GM10266 (cell line): Measurements from ENCODE around the gene ARPC4.

Source experiments
- DNase-seq: peaks from one replicate; pipeline ENCODE4 v3.0.0; 2012; ENCODE audit errors: extremely low spot score
- TF ChIP-seq, protein P1 (sequence below): IDR thresholded peaks from 2 replicates; pipeline ENCODE4 v1.5.1; 2012; ENCODE audit warnings: mild to moderate bottlenecking, low read depth; ENCODE audit not compliant: control insufficient read depth, insufficient read depth; ENCODE audit errors: missing control alignments

Gene ARPC4

DNA sequence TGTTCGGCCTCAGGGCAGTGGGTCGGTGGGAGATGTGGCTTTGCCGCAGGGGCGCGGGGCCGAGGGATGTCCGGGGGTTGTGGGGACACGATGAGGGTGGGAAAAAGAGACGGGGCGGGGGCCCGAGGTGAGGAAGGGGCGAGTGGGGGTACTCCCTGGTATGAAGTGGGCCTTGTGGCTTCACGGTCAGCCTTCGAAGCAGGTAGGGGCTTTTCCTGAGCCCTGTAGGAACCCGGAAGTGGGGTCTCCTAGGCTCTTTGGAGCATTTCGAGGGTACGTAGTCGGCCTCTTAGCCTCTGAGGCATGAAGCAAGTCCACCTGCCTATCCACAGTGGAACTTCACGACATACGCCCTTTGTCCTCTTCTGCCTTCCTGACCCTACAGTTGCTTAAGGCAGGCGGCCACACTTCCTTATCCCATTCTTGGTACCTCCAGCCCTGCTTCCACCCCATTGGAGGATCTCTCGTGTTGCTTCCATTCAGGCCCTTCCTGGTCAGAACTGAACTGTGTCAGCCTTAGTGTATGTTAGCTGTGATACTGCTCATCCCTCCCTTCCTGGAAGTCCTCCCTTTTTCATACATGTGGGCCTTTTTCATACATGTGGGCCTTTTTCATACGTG is 389 bp downstream of the ARPC4 start:
- peak; percentile 33 for DNase-seq

DNA sequence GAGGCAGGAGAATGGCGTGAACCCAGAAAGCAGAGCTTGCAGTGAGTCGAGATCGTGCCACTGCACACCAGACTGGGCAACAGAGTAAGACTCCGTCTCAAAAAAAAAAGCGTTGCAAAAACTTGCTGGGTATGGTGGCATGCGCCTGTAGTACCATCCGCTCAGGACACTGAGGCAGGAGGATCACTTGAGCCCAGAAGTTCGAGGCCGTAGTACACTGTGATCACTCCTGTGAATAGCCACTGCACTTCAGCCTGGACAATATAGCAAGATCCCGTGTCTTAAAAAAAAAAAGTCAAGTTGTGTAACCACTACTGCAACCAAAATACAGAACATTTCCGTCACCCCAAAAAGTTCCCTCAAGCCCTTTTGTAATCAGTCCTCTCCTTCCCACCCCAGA is 1.5 kb downstream of the ARPC4 start:
- TF ChIP-seq, protein P1, sequence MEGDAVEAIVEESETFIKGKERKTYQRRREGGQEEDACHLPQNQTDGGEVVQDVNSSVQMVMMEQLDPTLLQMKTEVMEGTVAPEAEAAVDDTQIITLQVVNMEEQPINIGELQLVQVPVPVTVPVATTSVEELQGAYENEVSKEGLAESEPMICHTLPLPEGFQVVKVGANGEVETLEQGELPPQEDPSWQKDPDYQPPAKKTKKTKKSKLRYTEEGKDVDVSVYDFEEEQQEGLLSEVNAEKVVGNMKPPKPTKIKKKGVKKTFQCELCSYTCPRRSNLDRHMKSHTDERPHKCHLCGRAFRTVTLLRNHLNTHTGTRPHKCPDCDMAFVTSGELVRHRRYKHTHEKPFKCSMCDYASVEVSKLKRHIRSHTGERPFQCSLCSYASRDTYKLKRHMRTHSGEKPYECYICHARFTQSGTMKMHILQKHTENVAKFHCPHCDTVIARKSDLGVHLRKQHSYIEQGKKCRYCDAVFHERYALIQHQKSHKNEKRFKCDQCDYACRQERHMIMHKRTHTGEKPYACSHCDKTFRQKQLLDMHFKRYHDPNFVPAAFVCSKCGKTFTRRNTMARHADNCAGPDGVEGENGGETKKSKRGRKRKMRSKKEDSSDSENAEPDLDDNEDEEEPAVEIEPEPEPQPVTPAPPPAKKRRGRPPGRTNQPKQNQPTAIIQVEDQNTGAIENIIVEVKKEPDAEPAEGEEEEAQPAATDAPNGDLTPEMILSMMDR = no peak
- DNase-seq = no peak

More for the DNA sequence above, 389 bp downstream of the ARPC4 start:
- TF ChIP-seq, protein P1 = no peak

DNA sequence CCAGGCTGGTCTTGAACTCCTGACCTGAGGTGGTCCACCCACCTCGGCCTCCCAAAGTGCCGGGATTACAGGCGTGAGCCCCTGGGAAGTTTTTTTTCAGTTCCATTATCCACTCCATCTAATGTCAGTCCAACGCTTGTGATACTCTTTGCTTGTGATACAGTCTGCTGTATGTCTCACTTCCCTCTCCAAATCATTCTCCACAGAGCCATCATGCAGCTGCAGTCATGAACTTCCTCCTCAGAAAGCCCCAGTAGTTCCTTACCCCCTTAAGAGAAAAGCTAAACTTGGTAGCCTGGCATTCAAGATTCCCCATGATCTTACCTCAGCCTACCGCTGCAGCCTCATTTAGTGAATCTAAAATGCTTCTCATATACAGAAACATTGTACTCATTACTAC is 2.3 kb downstream of the ARPC4 start:
- no peak for DNase-seq

DNA sequence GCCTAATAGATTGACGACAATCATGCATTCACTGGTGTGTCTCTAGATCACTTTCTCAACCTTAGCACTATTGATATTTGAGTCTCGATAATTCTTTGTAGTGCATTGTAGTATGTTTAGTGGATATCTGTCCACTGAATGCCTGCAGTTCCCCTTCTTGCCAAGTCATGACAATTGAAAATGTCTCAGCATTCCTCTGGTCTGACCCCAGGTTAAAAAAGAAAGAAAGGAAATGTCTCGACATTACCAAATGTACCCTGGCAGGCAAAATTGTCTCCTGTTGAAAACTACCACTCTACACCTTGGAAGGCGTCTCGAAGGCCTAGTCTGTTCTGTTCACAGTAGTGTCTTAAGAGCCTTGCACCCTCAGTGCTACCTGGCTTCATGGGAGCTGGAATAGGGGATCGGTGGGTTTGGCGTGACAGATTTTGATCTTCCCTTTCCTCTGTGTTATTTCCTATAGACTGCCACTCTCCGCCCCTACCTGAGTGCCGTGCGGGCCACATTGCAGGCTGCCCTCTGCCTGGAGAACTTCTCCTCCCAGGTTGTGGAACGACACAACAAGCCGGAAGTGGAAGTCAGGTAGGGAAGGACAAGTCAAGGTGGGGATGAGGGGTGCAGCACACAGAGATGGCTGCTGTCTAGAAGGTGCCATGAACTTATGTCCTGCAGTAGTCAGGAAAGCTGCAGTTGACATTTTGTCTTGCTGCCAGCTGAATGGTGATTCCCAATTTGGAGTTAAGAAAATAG is 4.5 kb downstream of the ARPC4 start:
- DNase-seq = no peak
- TF ChIP-seq, protein P1 = no peak

More for the DNA sequence above, 2.3 kb downstream of the ARPC4 start:
- TF ChIP-seq, protein P1 = no peak

DNA sequence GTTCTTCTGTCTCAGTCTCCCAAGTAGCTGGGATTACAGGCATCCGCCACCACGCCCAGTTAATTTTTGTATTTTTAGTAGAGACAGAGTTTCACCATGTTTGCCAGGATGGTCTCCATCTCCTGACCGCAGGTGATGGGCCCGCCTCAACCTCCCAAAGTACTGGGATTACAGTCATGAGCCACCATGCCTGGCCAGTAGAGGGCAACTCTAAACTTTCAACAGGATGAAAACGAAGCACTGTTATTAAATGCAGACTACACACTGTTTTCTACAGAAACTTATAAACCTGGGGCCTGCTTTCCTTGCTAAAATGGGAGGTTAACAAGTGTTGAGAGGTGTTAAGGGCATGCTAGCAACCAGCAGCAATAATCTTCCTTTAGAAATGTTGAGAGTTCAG is 7.6 kb downstream of the ARPC4 start:
- DNase-seq = no peak
- TF ChIP-seq, protein P1 = peak; percentile 32

DNA sequence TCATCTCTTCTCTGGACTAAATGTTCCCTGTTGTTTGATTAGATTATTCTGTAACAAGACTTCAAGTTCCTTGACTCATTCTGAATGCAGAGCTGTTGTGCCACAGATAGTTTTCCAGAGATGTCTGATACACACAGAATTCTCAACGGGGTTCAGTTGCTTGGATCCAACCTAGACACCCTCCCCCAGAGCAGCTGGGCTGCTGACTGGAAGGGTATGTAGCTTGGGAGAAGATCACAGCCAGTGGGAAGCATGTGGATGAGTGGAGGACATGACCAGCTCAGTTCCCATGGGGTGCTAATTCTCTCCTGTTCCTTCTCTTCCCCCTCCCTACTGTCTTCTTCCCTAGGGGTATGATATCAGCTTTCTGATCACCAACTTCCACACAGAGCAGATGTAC is 10.6 kb downstream of the ARPC4 start:
- TF ChIP-seq, protein P1 = no peak
- no peak for DNase-seq

DNA sequence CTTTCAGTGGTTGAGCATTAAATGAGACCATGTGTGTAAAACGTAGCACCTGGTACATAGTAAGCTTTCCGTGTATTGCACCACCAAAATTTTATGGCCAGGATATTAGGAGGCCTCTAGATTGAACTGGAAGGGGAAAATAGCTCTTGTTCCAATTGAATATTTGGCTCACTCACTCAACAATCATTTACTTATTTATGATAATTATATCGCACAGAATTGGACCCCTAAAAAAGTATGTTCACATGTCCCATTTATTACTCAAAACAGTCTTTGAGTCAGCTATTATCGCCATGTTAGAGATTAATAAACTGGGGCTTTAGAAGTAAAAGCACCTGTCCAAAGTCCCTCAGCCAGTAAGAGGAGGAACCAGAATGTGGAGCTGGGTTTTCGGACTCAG is 12.1 kb downstream of the ARPC4 start:
- no peak for DNase-seq
- TF ChIP-seq, protein P1 = no peak
